Measurements from ENCODE around the gene NRF1. TPM values are rescaled to one million over a fixed set of nuclear protein-coding genes. Genes with fewer than 3 reads are reported as not detected.

The NRF1 gene
- total RNA-seq, 1 experiment from 2014 or later, result 13.6 TPM

DNA sequence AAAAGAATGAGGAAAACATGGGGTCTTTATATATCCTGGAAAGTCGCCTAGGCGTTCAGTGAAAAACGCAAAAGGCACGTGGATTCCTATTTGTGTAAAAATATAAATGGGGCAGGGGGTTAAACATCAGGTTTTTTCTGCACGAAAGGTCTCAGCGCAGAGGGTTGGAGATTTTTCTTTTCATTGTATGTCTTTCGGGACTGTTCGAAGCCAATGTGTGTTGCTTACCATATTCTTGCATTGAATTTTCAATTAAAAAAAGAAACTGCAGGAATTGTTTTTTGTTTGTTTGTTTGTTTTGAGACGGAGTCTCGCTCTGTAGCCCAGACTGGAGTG lies 172.0 kb downstream of the NRF1 start:
- H3K27me3 ChIP-seq (ENCODE audit: low read length), result no peaks in the 10 kb centered on the region
- DNase-seq (no peak), ATAC-seq (no peak)
- H3K9me3 ChIP-seq (ENCODE audit: low read length), result no peaks in the 10 kb centered on the region
- H3K9ac ChIP-seq (ENCODE audit: low read length), result no peak overlapping the region
- POLR2A ChIA-PET (ENCODE audit: unreplicated experiment), result no interaction called here
- H3F3A ChIP-seq (ENCODE audit: low read length, unreplicated experiment), result no peaks in the 10 kb centered on the region
- H3K4me3 ChIP-seq (ENCODE audit: low read length), result no peak overlapping the region
- no peak overlapping the region for H2AFZ ChIP-seq (ENCODE audit: low read length)
- no TSS peak for BruUV-seq (replicated peaks)
- no peaks in the 10 kb centered on the region for H3K9me2 ChIP-seq (replicated peaks; ENCODE audit: low read length)
- no peak overlapping the region for H3K27ac ChIP-seq (ENCODE audit: low read length)
- H3K36me3 ChIP-seq (ENCODE audit: low read depth, low read length), result no peaks in the 10 kb centered on the region
- CTCF ChIA-PET, result no interaction called here
- TF ChIP-seq, protein P1, sequence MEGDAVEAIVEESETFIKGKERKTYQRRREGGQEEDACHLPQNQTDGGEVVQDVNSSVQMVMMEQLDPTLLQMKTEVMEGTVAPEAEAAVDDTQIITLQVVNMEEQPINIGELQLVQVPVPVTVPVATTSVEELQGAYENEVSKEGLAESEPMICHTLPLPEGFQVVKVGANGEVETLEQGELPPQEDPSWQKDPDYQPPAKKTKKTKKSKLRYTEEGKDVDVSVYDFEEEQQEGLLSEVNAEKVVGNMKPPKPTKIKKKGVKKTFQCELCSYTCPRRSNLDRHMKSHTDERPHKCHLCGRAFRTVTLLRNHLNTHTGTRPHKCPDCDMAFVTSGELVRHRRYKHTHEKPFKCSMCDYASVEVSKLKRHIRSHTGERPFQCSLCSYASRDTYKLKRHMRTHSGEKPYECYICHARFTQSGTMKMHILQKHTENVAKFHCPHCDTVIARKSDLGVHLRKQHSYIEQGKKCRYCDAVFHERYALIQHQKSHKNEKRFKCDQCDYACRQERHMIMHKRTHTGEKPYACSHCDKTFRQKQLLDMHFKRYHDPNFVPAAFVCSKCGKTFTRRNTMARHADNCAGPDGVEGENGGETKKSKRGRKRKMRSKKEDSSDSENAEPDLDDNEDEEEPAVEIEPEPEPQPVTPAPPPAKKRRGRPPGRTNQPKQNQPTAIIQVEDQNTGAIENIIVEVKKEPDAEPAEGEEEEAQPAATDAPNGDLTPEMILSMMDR (conservative IDR thresholded peaks at IDR 0.05; ENCODE audit: low read depth, low read length), result no peak
- no peak for TF ChIP-seq EZH2 (IDR thresholded peaks at IDR 0.05; ENCODE audit: low read length, unreplicated experiment)
- TF ChIP-seq EZH2phosphoT487 (IDR thresholded peaks at IDR 0.05; ENCODE audit: borderline replicate concordance, low read length), result no peak
- intact Hi-C loops (cut with micrococcal nuclease), result no loop called here
- H3K4me1 ChIP-seq (ENCODE audit: insufficient read depth, low read length), result peaks cover 6% of the 10 kb centered on the region
- no peak overlapping the region for H3K4me2 ChIP-seq (ENCODE audit: low read length)
- H4K20me1 ChIP-seq (ENCODE audit: low read length), result peaks cover 4% of the 10 kb centered on the region; the same call in 1 of the 2 replicates
- H3K79me2 ChIP-seq (ENCODE audit: low read length), result peaks cover 9% of the 10 kb centered on the region

DNA sequence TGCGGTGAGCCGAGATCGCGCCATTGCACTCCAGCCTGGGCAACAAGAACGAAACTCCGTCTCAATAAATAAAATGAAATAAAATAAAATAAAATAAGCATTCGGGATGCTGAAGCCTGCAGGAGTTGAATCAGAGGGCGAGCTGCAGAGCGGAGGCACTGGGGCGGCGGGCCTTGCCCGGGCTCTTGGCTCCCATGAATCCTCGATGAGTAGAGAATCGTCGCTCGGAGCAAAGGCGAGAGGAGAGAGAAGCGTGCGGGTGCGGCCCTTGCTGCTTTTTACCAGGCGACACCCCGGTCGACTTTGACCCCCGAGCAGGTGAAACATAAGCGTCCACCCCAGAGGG lies 172.9 kb downstream of the NRF1 start:
- no TSS peak for BruUV-seq (replicated peaks)
- ATAC-seq (no peak), DNase-seq (no peak)
- Histone ChIP-seq H4K20me1 (ENCODE audit: low read length) (no peaks in the 10 kb centered on the region), H2AFZ (ENCODE audit: low read length) (no peak overlapping the region), H3K4me2 (ENCODE audit: low read length) (no peak overlapping the region), H3K27me3 (ENCODE audit: low read length) (no peaks in the 10 kb centered on the region), H3K79me2 (ENCODE audit: low read length) (peaks cover under 1% of the 10 kb centered on the region; the same call in 1 of the 2 replicates), H3K4me1 (ENCODE audit: insufficient read depth, low read length) (peaks cover 6% of the 10 kb centered on the region), H3K9me2 (replicated peaks; ENCODE audit: low read length) (no peaks in the 10 kb centered on the region), H3K36me3 (ENCODE audit: low read depth, low read length) (no peaks in the 10 kb centered on the region), H3K9me3 (ENCODE audit: low read length) (no peaks in the 10 kb centered on the region), H3K4me3 (ENCODE audit: low read length) (no peak overlapping the region), H3K27ac (ENCODE audit: low read length) (no peak overlapping the region), H3K9ac (ENCODE audit: low read length) (no peak overlapping the region), H3F3A (ENCODE audit: low read length, unreplicated experiment) (no peaks in the 10 kb centered on the region)
- intact Hi-C loops (cut with micrococcal nuclease), result no loop called here
- CTCF ChIA-PET, result no interaction called here
- POLR2A ChIA-PET (ENCODE audit: unreplicated experiment), result no interaction called here
- no peak for TF ChIP-seq EZH2 (IDR thresholded peaks at IDR 0.05; ENCODE audit: low read length, unreplicated experiment)

DNA sequence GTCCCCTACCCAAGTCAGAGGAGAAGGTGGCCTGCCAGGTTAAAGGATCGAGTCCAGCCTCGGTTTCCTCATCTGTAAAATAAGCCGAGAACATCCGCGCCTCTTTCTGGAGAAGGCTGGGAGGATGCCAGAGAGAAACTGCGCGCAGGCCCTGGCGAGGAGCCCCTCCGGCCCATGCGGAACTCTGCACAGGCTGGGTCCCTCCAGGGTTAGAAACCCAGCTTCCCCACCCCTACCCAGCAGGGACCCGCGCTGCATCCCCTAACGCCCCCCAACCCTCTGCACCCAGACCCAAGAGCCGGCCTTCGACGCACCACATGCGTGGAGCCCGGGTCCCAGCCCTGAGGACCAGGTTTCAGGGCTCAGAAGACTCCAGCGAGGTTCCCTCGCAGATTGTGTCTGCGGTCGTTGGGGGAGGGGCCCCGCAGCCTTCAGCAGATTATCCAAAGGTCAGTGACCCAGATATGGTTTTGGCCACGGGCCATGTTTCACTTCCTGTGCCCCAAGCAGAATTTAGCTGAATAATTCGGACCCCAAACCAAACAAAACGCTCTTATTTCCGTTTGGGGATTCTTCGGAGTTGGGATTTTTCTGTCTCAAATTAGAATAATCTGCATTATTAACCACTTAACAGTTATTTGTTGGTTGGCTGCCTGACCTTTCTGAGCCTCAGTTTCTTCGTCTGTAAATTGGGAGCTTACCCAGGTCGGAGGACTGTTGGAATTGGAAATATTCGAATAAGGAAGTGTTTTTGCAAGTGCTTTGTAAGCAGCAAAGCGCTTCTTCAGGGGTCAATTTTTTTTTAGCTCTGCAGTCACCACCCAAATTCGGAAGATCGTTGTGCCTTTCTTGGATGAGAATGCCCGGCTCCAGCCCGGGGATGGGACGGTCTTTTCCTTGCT lies 173.5 kb downstream of the NRF1 start:
- no peak for ATAC-seq
- no peaks in the 10 kb centered on the region for H3F3A ChIP-seq (ENCODE audit: low read length, unreplicated experiment)
- POLR2A ChIA-PET (ENCODE audit: unreplicated experiment), result no interaction called here
- H3K4me2 ChIP-seq (ENCODE audit: low read length), result no peak overlapping the region
- TF ChIP-seq EZH2 (IDR thresholded peaks at IDR 0.05; ENCODE audit: low read length, unreplicated experiment), result no peak
- TF ChIP-seq, protein P1 (conservative IDR thresholded peaks at IDR 0.05; ENCODE audit: low read depth, low read length), result no peak
- TF ChIP-seq EZH2phosphoT487 (IDR thresholded peaks at IDR 0.05; ENCODE audit: borderline replicate concordance, low read length), result no peak
- H3K9me2 ChIP-seq (replicated peaks; ENCODE audit: low read length), result no peaks in the 10 kb centered on the region
- no peaks in the 10 kb centered on the region for H4K20me1 ChIP-seq (ENCODE audit: low read length)
- DNase-seq, result no peak
- no peak overlapping the region for H3K9ac ChIP-seq (ENCODE audit: low read length)
- CTCF ChIA-PET, result no interaction called here
- H3K27me3 ChIP-seq (ENCODE audit: low read length), result no peaks in the 10 kb centered on the region
- intact Hi-C loops (cut with micrococcal nuclease), result no loop called here
- no peak overlapping the region for H2AFZ ChIP-seq (ENCODE audit: low read length)
- H3K4me3 ChIP-seq (ENCODE audit: low read length), result no peak overlapping the region
- H3K79me2 ChIP-seq (ENCODE audit: low read length), result no peaks in the 10 kb centered on the region
- H3K9me3 ChIP-seq (ENCODE audit: low read length), result no peaks in the 10 kb centered on the region
- no TSS peak for BruUV-seq (replicated peaks)
- peaks cover 11% of the 10 kb centered on the region for H3K4me1 ChIP-seq (ENCODE audit: insufficient read depth, low read length)
- no peaks in the 10 kb centered on the region for H3K36me3 ChIP-seq (ENCODE audit: low read depth, low read length)
- no peak overlapping the region for H3K27ac ChIP-seq (ENCODE audit: low read length)
